GM19043 (cell line): ENCODE data around the gene GPHB5.
"Not testable (repeated sequence)": the region's sequence is repeated elsewhere in the genome, so short reads cannot be mapped to it uniquely, and the experiment has no call there.

Source experiments
- ATAC-seq: cut with Tn5 transposase; IDR thresholded peaks from one replicate; pipeline ENCODE4 v1.9.1; 2021; ENCODE audit warnings: low read depth; ENCODE audit not compliant: unreplicated experiment

Gene GPHB5

DNA sequence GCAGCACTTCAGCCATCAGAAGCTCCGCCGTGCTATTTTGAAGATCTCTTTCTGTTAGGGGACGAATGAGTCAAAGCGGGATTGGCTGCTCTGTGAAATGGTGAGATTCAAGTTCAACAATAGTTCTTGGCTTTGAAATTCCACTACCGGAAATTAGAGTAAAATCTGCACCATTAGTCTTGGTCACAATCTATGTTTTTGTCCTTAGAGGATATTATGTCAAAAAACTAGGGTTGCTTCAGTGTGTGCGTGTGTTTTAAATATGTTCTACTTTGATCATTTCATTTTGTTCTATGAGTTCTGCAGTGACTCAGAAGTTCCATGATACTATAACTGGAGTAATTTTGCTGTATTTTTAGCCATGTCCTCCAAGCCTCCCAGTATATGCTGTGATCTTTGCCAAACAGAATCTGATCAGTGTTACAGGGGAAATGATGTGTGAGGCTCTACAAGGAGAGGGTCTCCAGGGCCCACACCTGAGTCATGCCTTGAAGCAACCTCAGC, 22.6 kb downstream of the GPHB5 start:
- no peak for ATAC-seq

- no peak for ATAC-seq
Observed at GRCh38 chr14:63295231-63295685, 23.5 kb downstream of the GPHB5 start.

GRCh38 chr14:63292805-63293204, 25.9 kb downstream of the GPHB5 start:
- no peak for ATAC-seq

DNA sequence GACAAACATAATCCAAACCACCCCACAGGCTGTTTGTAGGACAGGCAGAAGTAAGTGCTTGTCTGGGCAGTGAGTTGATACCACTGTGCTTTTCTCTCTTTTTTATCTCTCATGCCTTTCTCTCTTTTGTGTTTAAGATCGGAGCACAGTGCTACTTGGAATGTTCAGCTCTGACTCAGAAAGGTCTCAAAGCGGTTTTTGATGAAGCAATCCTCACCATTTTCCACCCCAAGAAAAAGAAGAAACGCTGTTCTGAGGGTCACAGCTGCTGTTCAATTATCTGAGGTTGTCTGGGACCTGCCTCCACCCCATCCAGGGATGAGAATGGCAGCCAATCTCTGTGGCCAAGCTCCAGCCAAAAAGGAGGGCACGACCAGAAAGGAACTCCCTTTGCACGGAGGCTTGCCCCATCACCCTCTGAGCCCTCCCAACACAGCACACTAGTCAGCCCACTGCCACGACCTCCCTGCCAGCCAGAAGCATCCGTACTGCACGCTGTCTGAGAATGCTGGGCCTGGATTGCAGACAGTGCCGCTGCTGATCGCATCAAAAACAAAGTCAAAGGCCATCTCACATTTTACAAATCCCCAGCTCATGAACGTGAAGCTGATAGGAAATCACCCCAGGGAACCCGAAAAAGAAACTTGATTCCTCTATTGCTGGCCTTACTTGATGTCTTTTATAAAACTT, 27.8 kb downstream of the GPHB5 start:
- no peak for ATAC-seq

DNA sequence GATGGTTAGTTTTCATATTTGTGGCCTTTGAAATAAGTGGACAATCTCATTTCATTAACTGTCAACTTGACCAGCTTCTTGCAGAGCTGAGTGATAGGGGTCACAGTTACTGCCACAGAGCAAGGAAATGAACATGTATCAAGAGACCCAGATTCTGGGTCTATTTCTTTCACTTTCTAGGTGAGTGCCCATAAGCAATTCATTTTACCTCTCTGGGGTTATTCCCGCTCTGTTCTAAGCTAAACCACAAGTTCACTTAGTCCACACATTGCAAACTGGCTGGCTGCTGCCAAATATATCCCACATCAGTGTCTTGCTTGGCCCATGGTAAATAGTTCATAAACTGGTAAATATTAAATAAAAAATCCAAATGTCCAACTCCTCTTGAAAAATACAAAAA, 29.9 kb downstream of the GPHB5 start:
- no peak for ATAC-seq

GRCh38 chr14:63287666-63288483, 30.9 kb downstream of the GPHB5 start:
- no peak for ATAC-seq

DNA sequence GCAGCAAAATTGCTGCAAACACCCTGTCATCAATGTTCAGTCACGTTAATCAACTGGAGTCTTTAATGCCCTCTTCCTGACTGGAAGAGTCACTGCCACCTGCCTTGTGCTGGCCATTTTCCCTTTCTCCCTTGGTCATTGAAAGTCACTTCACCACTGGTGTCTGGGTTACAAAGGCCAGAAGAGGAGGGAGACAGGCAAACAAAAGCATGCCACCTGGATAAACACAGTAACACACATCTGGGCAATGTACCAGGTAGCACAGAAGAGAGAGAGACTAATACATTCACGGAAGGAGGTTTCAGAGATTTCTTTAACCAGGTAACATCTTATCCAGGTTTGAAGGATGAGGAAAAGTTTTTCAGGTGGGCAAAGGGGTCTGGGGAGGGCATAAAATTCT, 32.7 kb downstream of the GPHB5 start:
- ATAC-seq = no peak

GRCh38 chr14:63283884-63284248, 34.9 kb downstream of the GPHB5 start:
- no peak for ATAC-seq

DNA sequence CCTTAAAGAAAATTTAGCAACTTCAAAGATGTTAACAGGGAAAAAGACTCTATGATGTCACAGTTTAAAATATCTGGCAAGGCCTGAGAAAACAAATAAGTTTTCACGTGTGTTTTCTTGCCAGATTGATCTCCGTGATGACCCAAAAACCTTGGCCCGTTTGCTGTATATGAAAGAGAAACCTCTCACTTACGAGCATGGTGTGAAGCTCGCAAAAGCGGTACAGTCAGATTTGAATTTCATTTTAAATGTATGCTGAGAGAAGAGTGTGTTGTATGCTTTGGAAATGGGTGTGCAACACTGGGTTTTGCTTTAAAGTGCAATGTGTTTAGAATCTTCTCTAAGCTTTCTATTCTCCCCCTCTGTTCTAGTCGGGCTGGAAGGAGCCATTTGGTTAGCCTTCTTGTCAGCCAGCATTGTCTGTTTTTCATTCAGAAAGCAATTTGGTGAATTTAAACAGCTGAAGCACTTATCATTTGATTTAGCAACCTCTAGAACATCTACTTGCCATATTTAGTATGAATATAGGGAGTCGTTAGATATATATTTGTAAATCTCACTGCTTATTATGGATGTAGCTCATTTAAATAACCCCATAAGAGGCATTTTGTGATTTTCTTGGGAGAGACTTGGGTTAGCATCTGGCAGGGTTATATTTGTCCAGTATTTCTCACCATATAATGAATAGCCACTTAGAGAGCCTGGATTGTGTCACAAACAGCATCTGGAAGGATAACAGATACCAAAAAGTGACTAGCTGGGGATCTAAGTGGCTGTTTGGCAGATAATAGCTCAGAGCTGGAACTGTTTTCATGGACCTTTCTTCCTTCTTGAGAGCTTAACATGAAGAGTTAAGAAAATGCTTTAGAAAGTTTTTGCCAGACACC, 35.5 kb downstream of the GPHB5 start:
- no peak for ATAC-seq

- not testable (repeated sequence) for ATAC-seq
Observed at GRCh38 chr14:63279933-63280332, 38.8 kb downstream of the GPHB5 start.

- ATAC-seq = no peak
Observed at GRCh38 chr14:63277591-63278183, 41.0 kb downstream of the GPHB5 start.

DNA sequence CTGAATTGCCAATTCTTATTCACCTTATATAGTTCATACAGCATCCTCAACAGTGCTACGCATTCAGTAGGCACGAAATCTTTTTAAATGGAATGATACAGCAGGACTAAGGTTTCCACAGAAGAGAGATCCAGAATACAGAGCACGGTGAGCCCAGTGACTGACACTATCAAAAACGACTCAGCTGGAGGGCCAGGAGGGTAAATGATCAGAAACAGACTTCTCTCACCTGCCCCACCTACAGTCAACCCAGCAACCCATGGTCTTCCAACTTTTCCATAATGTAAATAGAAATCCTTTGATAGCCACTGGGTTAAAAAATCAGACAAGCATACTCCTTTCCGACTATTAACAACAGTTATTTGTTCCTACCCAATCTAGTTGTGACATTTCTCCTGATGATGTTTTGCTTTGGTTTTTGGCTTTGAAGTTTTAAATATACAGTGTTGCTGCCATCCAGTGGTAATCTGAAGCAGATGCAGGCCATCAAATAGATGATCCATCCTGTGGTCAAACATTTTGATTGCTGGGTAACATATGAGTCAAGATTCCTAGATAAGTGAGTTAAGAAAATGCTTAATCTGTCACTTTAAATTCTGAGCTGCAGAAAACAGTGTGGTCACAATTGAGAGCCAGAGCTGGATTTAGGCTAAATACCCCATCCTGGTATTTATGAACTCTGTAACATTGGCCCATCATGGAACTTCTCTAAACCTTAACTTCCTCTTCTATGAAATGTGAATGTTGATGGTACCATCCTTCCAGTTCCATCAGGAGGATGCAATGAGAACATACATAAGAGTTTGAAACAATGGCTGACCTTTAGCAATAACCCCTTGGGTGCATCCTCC, 42.0 kb downstream of the GPHB5 start:
- no peak for ATAC-seq

- ATAC-seq = no peak
Observed at GRCh38 chr14:63276016-63276415, 42.7 kb downstream of the GPHB5 start.

GRCh38 chr14:63275611-63276010, 43.1 kb downstream of the GPHB5 start:
- ATAC-seq = no peak

DNA sequence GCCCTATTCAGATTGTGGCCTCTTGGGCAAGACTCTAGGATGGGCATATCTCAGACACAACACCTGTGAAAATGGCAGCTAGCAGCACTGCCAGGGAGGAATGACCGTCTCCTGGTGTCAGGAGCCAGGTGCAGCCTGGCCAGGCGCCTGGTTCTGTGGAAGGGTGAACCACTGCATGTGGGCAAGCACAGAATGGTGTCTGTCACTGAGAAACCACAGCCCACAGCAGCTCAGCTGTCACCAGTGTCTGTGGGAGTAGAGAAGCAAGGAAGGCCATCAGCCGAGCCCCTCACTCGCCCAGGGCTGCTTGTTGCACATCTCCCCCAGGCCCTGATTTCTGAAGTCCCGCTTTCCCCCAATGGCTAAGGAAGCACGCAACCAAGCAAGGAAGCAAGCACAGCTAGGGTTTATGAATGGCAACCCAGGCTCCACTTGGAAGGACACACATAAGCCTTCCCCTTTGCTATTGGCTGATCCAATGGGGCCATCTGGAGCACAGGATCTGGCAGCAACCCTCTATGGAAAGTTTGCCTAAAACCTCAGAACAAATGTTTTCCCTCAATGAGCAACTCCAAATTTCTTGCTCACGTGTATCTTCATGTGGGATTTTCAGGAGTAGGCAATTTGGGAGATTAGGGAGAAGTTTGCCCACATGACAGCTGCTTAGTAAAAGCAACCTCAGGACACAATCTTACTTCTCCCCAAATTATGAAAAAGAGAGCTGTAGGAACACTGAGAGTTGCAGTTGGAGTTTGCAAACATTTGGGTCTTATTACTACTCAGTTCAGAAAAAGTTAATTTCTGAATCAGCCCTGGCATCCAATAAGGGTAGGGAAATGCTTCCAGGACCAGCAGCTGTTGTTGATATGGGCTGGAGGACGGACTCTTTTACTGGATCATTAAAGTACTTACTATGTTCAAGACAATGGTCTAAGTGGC, 44.7 kb downstream of the GPHB5 start:
- no peak for ATAC-seq

GRCh38 chr14:63273129-63273528, 45.6 kb downstream of the GPHB5 start:
- no peak for ATAC-seq

DNA sequence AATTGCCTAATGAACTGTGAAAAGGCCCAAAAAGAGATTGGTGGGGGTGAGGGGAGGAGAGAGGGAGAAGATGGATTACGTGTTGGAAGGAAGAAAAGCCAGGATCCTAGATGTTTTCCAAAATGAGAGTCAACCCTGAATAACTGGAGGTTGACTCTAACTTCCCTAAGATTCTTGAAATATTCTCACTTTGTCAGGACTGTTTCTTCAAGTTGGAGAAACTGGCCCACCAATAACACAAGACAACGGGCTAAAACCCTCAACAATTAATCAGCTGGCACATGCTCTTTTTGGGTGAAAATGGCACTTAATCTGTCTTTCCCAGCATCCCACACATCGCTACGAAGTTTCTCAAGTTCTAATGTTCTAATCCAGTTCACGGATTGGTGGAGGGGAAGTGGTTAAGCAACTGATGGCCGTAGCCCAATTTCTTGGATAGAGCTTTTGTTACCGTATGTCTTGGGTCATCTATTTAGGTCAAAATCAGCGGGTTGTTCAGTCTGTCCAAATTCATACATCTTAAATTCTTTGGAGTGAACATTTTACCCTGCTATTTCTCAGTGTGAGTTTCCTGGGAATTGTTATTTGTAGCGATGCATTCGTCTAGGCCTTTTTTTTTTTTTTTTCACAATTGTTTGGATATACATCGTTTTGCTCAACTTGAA, 49.0 kb downstream of the GPHB5 start:
- ATAC-seq = no peak

DNA sequence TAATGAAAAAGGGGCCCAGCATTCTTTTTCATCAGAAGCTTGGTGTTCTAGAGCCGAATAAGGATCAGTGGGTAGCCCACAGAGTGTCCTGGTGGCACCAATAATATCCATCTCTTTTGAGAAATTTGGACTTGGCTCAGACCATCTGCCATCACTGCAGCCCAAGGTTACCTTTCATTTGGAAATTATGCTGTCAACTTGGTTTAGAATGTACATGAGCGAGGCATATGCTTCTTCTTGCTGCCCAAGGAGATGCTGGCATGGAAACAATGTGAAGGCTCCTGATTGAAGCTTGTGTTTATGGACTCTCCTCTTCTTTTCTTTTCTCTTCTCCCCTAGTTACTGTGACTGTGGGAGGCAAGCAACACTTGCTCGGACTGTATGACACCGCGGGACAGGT, 50.0 kb downstream of the GPHB5 start:
- ATAC-seq = no peak
